GM12865 (cell line): ENCODE measurements around the gene SSUH2.

Experiments used
- DNase-seq: peaks from one replicate; pipeline ENCODE4 v3.0.0; 2010; ENCODE audit warnings: low read depth
- H3K4me3 ChIP-seq: 2 replicates; pipeline ENCODE4 v1.5.1; 2011; ENCODE audit warnings: mild to moderate bottlenecking, low read depth, low read length, control low read depth
- CTCF ChIP-seq: IDR thresholded peaks from 2 replicates; pipeline ENCODE4 v1.5.1; 2011; ENCODE audit warnings: low read length, control low read depth, low read depth, inconsistent platforms; ENCODE audit not compliant: insufficient read depth; ENCODE audit errors: missing control alignments

The SSUH2 gene

GRCh38 chr3:8576436-8576835 lies 68.2 kb downstream of the SSUH2 start:
- H3K4me3 ChIP-seq = no peak overlapping the region
- no peak for DNase-seq
- TF ChIP-seq CTCF = no peak

- no peak for TF ChIP-seq CTCF
- no peak overlapping the region for H3K4me3 ChIP-seq
- DNase-seq = no peak
Measured at GRCh38 chr3:8575364-8576104, 69.1 kb downstream of the SSUH2 start.

- H3K4me3 ChIP-seq = no peak overlapping the region
- TF ChIP-seq CTCF = no peak
- DNase-seq = no peak
Measured at GRCh38 chr3:8574670-8575322, 69.8 kb downstream of the SSUH2 start.

- DNase-seq = no peak
- no peak for TF ChIP-seq CTCF
Measured at GRCh38 chr3:8574040-8574669, 70.4 kb downstream of the SSUH2 start.

GRCh38 chr3:8573342-8573926 lies 71.2 kb downstream of the SSUH2 start:
- H3K4me3 ChIP-seq = no peak overlapping the region
- TF ChIP-seq CTCF = no peak
- no peak for DNase-seq

More at GRCh38 chr3:8574040-8574669, 70.4 kb downstream of the SSUH2 start:
- H3K4me3 ChIP-seq = no peak overlapping the region

GRCh38 chr3:8571256-8571655 lies 73.3 kb downstream of the SSUH2 start:
- no peak overlapping the region for H3K4me3 ChIP-seq
- TF ChIP-seq CTCF = no peak
- no peak for DNase-seq
